ENCODE measurements around the gene BAHCC1. TPM values are rescaled to one million over a fixed set of nuclear protein-coding genes. Genes with fewer than 3 reads are reported as not detected.
"Not testable (repeated sequence)": the region's sequence is repeated elsewhere in the genome, so short reads cannot be mapped to it uniquely, and the experiment has no call there.

Gene BAHCC1
- polyA plus RNA-seq (ENCODE audit: insufficient read length in 12 of 12), result 10 to 100 TPM in 6 of 12 donors, 1 to 10 TPM in 5, not detected in 1; 7.5 to 23.4 (median 10.8) TPM
- long read RNA-seq, donor 1, partial matches to known transcripts, result 5 of 11 reads
- long read RNA-seq, donor 1, other reads (novel, unspliced or antisense), result 0 of 11 reads
- long read RNA-seq, donor 2, partial matches to known transcripts, result 0 of 1 reads
- long read RNA-seq, donor 2, other reads (novel, unspliced or antisense), result 0 of 1 reads
- long read RNA-seq, donor 3, partial matches to known transcripts, result 0 of 4 reads
- long read RNA-seq, donor 3, other reads (novel, unspliced or antisense), result 0 of 4 reads
- long read RNA-seq, donor 4, partial matches to known transcripts, result 0 of 1 reads
- long read RNA-seq, donor 4, other reads (novel, unspliced or antisense), result 0 of 1 reads
- long read RNA-seq, donor 5, partial matches to known transcripts, result 0 of 1 reads
- long read RNA-seq, donor 5, other reads (novel, unspliced or antisense), result 0 of 1 reads
- long read RNA-seq, donor 6, result 0 reads
- long read RNA-seq, donor 7, result 0 reads
- long read RNA-seq, donor 8, partial matches to known transcripts, result 0 of 3 reads
- long read RNA-seq, donor 8, other reads (novel, unspliced or antisense), result 0 of 3 reads
- long read RNA-seq, donor 9, partial matches to known transcripts, result 0 of 2 reads
- long read RNA-seq, donor 9, other reads (novel, unspliced or antisense), result 0 of 2 reads
- long read RNA-seq, donor 10, partial matches to known transcripts, result 0 of 3 reads
- long read RNA-seq, donor 10, other reads (novel, unspliced or antisense), result 0 of 3 reads
- long read RNA-seq, donor 11, partial matches to known transcripts, result 0 of 1 reads
- long read RNA-seq, donor 11, other reads (novel, unspliced or antisense), result 0 of 1 reads

DNA sequence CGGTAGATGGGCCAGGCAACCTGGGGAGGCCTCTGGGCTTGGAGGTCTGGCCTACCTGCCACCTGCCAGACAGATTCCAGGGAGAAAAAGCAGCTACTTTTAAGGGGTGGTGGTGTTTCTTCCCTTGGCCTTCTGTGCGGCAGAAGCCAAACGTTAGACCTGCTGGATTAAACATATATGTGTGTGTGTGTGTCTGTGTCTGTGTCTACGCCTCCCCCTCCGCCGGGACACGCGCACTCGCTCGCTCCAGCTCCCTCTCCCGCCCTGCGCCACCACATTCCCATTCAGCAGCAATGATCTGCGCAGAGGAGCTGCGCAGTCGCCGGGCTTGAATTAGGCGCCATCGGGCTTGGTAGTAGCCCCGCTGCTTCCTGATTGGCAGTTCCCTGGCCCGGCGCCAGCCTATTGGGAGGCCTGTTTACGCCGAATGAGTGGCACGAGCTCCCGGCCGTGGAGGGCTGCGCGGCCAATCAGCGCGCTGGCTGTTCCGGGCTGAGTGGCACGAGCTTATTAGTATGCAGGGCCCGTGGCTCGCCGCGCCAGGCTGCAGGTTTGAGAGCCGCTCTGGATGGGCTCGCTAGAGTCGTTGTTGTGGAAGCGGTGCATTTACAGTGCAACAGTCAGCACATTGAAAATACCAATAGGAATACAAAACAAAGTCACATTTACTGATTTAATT is at the start of gene BAHCC1:
Gene BAHCC1 (plus strand): TSS at position 537 of the 679 bp plus-strand sequence. CDS start 4,283 bp downstream, outside the sequence.
- DNase-seq, result peak; percentile 99

DNA sequence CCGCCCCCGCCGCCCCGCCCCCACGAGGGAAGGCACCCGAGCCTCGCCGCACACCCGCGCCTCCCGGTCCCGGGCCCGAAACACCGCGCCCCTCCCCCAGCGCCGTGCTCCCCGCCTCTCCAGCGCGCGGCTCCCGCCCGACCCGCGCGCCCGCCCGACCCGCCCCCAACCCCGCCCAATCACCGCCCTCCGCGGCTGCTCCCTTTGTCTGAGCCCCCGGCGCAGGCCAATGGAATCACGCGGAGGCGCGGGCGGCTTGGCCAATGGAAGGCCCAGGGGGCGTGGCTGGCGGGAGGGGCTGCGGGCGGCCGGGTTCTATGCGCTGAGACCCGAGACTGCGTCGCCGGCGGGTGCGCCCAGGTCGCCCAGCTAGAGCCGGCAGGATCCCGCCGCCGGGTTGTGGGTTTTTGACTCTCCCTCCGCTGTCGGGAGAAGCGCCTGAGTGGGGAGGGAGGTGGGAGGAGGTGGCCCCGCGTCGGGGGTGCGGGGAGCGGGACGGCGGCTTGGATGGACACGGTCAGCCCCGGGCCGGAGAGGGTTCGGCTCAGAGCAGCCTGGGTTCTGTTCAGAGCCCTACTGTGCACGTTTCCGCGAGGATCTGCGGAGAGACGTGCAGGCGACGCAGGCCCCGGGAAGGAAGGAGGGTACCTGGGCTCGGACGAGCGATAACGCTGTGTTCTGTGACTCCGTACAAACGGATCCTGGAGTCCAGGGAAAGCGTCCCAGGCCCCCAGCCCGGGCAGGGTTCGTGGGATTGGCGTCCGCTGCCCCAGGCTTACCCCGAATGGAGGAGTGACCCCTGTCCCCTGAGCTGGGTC is 49.0 kb upstream of the BAHCC1 start:
- DNase-seq, result peak; percentile 97

DNA sequence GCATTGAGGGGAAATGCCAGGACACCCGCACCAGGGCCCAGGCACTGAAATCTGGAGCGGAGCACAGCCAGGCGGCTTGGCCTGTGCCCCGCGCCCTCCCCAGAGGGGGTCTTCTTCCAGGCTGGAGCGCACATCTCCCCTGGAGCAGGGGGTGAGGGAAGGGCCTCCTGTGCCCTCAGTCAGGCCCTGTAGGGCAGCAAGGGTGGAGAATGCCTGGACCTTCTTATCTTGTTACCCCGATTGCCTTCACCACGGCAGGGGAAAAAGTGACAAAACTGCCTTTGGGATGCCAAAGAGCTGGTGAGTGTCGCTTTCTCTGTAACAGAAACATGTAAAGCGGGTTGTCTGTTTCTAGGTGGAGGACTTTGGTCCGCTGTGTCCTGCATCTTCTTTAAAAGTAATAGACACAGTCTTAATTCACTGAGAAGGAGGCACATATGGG is 48.3 kb upstream of the BAHCC1 start:
- DNase-seq, result no peak

DNA sequence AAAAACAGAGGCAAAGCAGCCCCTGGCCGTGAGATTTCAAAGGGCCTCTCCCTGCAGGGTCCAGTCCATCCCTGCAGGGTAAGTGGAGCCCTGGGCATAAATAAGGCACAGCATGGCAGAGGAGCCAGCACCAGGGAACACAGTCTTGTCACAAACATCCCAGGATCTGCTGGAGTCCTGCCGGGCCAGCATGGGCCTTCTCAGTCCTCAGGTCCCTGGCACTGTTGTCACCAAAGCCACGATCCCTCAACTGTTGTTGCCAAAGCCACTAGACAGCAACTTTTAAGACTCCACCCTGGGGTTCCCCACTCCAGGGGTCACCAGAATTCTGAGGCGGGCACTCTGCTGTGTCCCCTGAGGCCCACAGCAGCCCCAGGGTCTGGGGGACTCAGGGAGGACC is 47.8 kb upstream of the BAHCC1 start:
- no peak for DNase-seq

DNA sequence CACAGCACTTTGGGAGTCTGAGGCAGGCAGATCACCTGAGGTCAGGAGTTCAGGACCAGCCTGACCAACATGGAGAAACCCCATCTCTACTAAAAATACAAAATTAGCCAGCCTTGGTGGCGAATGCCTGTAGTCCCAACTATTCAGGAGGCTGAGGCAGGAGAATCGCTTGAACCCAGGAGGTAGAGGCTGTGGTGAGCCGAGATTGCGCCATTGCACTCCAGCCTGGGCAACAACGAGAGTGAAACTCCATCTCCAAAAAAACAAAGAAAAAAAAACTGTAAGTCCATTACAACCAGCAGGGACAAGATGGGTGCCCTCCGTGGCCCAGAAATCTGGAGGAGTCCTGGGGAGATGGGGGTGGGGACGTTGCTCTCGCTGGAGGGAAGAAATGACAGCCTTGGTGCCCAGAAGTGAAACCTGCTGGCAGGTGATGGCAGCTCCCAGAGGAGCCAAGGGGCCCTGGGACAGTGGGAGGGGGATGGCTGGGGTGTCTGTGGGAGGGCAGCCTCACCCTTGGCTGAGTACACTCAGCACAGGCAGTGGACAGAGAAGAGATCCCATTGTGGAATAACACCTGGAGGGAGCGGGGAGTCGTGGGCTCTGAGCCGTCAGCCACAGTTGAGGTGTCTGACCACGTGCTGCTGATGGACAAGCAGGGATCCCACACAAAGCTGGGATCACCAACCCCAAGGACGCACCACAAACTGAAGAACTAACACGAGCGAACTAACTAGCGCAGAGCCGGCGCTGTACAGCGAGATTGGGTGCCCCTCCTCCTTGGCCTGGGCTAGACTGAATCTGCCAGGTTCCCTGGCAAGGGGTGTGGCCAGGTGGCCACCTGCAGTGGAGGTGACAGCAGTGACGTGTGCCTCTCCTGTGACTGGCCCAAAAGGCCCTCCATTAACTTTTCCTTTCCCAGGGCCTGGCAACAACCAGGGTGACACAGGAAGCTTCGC is 46.9 kb upstream of the BAHCC1 start:
- no peak for DNase-seq

DNA sequence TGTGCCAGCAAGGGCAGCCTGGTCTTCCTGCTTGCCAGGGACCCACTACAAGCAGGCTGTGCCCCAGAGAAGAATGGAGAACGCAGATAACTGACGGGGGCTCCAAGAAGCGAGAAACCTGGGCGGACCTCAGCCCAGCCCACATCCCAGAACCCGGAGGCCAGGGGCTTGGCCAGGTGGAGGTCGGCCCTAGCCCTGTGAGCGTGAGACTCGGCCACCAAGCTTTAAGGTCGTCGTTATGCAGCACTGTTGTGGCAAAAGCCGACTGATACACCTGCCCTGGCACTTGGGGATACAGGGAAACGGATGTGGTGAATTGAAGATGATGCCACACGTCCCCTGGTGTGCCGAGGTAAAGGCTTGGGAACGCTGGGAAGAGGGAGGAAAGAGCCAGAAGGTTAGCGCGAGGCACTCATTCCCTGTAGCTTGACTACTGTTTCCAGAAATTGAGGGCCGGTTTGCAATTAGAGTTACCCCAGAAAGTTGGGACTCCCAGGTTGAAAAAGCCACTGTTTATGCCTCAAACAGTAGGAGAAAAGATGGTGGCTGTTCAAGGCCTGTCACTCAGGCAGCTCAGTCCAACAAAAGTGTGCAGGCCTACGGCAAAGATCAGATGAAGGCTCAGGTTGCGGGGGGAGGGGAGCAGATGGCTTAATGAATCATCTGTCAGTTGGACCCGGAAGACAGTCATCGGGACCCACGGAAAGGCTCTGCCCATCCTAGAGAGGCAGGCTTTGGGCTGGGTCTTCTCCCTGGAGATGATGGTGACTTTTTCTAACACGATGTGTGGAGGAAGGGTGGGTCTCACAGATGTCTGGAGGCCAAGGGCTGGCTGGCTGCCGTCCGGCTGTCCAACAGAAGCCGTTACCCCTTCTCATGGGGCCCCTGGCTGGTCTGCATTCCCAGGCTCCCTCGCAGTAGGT is 45.6 kb upstream of the BAHCC1 start:
- no peak for DNase-seq

DNA sequence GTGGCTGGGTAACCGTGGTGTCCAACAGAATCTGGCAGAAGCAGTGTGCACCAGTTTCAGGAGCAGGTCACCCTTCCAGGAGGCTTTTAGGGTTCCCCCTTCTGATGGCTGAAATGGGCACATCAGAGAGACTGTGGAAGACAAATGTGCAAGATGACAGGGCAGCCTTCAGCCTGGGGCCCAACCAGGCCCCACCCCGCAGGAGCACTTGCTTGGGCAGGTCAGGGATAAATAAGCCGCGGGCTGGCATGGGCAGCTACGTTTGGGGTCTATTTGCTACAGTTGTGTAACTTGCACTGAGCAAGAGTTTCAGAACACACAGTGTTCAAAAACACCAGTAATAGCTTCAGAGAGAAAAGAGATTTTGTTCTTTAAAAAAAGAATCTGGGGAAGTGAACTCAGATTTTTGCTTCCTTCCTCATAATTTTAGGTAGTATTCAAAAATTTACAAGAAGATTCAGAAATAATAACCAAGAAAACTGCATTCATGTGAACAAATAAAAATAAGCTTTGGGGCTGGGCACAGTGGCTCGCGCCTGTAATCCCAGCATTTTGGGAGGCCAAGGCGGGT is 44.9 kb upstream of the BAHCC1 start:
- no peak for DNase-seq

DNA sequence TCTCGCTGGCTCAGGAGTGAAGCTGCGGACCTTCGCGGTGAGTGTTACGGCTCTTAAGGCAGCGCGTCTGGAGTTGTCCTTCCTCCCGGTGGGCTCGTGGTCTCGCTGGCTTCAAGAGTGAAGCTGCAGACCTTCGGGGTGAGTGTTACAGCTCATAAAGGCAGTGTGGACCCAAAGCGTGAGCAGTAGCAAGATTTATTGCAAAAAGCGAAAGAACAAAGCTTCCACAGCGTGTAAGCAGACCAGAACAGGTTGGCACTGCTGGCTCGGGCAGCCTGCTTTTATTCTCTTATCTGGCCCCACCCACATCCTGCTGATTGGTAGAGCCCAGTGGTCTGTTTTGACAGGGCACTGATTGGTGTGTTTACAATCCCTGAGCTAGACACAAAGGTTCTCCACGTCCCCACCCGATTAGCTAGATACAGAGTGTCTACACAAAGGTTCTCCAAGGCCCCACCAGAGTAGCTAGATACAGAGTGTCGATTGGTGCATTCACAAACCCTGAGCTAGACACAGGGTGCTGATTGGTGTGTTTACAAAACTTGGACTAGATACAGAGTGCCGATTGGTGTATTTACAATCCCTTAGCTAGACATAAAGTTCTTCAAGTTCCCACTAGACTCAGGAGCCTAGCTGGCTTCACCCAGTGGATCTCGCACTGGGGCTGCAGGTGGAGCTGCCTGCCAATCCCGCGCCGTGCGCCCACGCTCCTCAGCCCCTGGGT is 43.8 kb upstream of the BAHCC1 start:
- not testable (repeated sequence) for DNase-seq

DNA sequence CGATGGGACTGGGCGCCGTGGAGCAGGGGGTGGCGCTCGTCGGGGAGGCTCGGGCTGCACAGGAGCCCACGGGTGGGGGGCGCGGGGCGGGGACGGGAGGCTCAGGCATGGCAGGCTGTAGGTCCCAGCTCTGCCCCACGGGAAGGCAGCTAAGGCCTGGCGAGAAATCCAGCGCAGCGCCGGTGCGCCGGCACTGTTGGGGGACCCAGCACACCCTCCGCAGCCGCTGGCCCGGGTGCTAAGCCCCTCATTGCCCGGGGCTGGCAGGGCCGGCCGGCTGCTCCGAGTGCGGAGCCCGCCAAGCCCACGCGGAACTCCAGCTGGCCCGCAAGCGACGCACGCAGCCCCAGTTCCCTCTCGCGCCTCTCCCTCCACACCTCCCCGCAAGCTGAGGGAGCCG is 43.2 kb upstream of the BAHCC1 start:
- DNase-seq, result not testable (repeated sequence)

DNA sequence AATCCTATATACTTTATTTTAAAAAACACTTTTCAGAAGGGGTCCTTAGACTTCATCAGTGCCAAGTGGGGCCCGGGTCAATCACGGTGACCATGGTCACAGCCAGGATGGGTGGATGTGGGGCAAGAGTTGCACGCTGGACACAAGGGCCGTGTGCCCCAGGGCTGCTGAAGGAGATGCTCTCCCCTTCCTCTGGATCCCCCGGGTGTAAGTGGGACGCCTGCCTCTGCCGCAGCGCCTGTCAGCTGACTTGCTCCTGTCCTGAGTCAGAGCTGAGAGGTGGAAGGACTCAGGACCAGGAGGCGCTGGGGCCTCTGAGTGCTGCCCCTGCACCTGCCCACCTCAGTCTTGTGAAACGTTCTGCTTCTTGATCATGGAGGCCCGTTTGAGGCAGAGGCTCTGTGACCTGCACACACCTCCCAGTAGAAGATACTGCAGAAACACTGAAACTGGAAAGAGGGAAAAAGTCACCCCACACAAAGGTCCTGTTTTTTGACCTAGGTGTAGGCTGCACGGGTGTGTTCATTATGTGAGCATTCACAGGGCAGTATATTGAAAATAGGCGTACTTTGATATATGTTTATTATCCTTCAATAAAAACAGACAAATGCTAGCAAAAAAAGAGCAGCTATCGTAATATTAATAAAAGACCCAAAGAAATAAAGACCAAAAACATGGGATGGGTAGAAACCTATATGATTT is 40.9 kb upstream of the BAHCC1 start:
- DNase-seq, result no peak

DNA sequence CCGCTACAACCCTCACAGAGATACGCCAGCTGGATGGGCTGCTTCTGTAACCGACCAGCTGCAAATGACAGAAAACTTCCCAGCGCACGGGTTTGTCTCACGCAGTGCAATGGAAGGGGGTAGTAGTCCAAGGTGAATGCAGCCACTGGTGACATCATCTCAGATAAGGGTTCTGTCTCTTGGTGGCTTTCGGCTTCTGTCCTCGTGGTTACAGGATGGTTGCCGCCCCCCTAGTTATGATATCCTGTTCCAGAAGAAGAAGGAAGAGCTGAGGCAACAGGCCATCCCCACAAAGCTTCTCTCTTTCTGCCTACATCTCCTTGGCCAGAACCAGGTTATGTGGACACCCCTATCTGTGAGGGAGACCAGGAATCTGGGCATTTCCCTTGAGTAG is 40.3 kb upstream of the BAHCC1 start:
- DNase-seq, result no peak

DNA sequence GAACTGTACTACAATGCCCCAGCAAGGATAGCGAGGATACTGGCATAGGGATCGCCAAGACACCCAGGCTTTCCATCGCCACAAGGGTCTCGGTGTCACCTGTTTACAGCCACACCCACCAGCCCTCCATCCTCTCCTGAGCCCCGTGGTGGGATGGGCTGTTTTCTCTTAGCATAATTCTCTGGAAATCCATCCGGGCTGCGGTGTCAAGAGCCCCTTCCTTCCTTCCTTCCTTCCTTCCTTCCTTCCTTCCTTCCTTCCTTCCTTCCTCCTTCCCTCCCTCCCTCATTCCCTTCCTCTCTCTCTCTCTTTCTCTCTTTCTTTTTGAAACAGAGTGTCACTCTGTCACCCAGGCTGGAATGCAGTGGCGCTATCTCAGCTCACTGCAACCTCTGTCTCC is 36.0 kb upstream of the BAHCC1 start:
- DNase-seq, result no peak

DNA sequence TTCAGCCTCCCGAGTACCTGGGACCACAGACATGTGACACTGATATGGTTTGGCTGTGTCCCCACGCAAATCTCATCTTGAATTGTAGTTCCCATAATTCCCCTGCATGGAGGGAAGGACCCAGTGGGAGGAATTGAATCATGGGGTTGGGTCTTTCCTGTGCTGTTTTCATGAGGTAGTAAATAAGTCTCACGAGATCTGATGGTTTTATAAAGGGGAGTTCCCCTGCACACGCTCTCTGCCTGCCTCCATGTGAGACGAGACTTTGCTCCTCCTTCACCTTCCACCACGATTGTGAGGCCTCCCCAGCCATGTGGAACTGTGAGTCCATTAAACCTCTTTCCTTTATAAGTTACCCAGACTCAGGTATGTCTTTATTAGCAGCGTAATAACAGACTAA is 33.3 kb upstream of the BAHCC1 start:
- not testable (repeated sequence) for DNase-seq

DNA sequence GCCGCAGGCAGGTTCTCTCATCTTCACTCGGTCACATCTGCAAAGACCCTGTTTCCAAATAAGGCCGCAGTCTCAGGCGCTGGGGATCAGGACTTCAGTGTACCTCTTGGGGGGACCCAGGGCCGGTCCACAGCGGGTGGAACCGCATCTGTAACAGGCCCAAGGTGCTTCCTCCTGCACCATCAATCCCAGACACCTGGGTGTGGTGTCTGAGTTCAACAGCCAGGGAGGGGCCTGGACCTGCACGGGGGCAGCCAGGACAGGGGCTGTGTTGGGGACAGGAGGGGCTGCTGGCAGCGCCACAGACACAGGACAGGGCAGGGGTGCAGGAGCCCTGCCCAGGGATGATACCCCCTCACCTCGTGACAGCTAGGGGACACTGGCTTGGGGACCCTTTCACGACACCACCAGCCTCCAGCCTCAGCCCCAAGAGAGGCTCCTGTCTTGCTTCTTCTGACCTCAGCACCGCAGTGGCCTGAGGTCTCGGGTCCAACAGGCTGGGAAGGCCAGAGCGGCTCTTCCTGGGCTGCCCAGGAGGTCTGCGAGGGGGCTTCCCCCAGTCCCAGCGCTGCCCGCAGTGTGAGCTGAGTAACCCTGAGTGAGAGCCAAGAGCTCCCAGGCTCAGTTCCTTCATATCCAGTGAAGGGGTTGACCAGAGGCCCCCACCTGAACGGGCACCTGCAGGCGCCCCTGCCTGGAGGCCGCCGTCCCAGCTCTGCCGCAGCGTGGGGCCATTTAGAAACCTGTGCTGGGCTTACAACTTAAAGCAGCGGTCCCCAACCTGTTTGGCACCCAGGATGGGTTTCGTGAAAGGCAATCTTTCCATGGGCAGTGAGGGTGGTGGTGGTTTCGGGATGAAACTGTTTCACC is 30.7 kb upstream of the BAHCC1 start:
- no peak for DNase-seq

DNA sequence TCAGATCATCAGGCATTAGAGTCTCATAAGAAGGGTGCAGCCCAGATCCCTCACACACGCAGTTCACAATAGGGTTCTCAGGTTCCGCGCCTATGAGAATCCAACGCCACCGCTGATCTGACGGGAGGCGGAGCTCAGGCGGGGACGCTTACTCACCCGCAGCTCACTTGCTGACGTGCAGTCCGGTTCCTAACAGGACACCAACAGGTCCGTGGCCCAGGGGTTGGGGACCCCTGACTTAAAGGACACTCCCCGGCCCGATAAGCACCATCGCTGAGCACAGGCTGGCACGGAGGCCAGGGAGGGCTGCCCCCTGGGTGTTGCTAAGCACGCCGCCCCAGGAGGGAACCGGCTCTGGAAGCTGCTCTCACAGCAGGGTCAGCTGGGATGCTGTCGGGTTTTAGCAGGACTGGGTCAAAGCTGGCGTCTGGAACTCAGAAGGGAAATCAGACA is 30.1 kb upstream of the BAHCC1 start:
- peak; percentile 45 for DNase-seq
